IMR-90 (cell line): Measurements from ENCODE around the gene ITGB1BP1. TPM values are rescaled to one million over a fixed set of nuclear protein-coding genes. Genes with fewer than 3 reads are reported as not detected.

ENCODE experiments used
- ATAC-seq: fragments of 200-7000 bp; cut with Tn5 transposase; 2 replicates; pipeline ENCODE4 v1.9.1; 2020; ENCODE audit warnings: low read depth, mild to moderate bottlenecking, moderate library complexity
- BruUV-seq: library from RNA; stranded (reverse); fragments of 400-500 nt; replicated peaks from 2 replicates; lab custom pipeline; 2021; lab: Mats Ljungman, UMichigan
- CTCF ChIA-PET: fragments of 300-600 bp; formaldehyde crosslinking; extraction: SDS; loops from one replicate; lab custom pipeline; 2021; ENCODE audit warnings: antibody characterized with exemption; lab: Yijun Ruan, JAX
- POLR2A ChIA-PET: fragments of 300-600 bp; sonication (Branson Sonifier 250); formaldehyde crosslinking; loops from one replicate; lab custom pipeline; 2022; ENCODE audit warnings: antibody characterized with exemption; ENCODE audit not compliant: unreplicated experiment; lab: Charles Lee
- DNase-seq: peaks from one replicate; pipeline ENCODE4 v3.0.0; 2013
- H2AFZ ChIP-seq: replicated peaks from 2 replicates; pipeline ENCODE3; 2013; ENCODE audit warnings: low read length, mild to moderate bottlenecking; ENCODE audit not compliant: poor library complexity
- H2AK5ac ChIP-seq: 2 replicates; pipeline ENCODE4 v1.6.1; 2013; ENCODE audit warnings: low read depth, low read length, inconsistent platforms
- H2AK9ac ChIP-seq: replicated peaks from 2 replicates; pipeline ENCODE3; 2013; ENCODE audit warnings: mild to moderate bottlenecking, low read depth, low read length, moderate library complexity; ENCODE audit not compliant: poor library complexity
- H2BK120ac ChIP-seq: 2 replicates; pipeline ENCODE4 v1.6.1; 2013; ENCODE audit warnings: low read depth, low read length, inconsistent platforms
- H2BK15ac ChIP-seq: 3 replicates; pipeline ENCODE4 v1.6.1; 2013; ENCODE audit warnings: low read depth, low read length, inconsistent platforms
- H2BK20ac ChIP-seq: 2 replicates; pipeline ENCODE4 v1.6.1; 2013; ENCODE audit warnings: low read depth, mild to moderate bottlenecking, inconsistent platforms, low read length, moderate library complexity
- H2BK5ac ChIP-seq: 2 replicates; pipeline ENCODE4 v1.6.1; 2013; ENCODE audit warnings: mild to moderate bottlenecking, low read depth, low read length, inconsistent platforms; ENCODE audit not compliant: poor library complexity, severe bottlenecking
- H3K14ac ChIP-seq: replicated peaks from 2 replicates; pipeline ENCODE4 v1.6.1; 2013; ENCODE audit warnings: low read depth, low read length, inconsistent platforms
- H3K18ac ChIP-seq: 2 replicates; pipeline ENCODE4 v1.6.1; 2013; ENCODE audit warnings: low read depth, low read length, control low read depth
- H3K23ac ChIP-seq: 2 replicates; pipeline ENCODE4 v1.6.1; 2013; ENCODE audit warnings: low read depth, low read length, inconsistent platforms
- H3K27ac ChIP-seq: 2 replicates; pipeline ENCODE4 v1.5.1; 2013; ENCODE audit warnings: mild to moderate bottlenecking, control low read depth, low read length; ENCODE audit not compliant: insufficient read depth
- H3K27me3 ChIP-seq: 2 replicates; pipeline ENCODE4 v1.6.1; 2013; ENCODE audit warnings: low read length; ENCODE audit not compliant: control insufficient read depth, insufficient read depth
- H3K36me3 ChIP-seq: 2 replicates; pipeline ENCODE4 v1.6.1; 2013; ENCODE audit warnings: low read length, mixed read lengths; ENCODE audit not compliant: control insufficient read depth, insufficient read depth
- H3K4ac ChIP-seq: 2 replicates; pipeline ENCODE4 v1.6.1; 2013; ENCODE audit warnings: low read depth, low read length, inconsistent platforms
- H3K4me1 ChIP-seq: 2 replicates; pipeline ENCODE4 v1.6.1; 2013; ENCODE audit warnings: low read length, mixed read lengths; ENCODE audit not compliant: control insufficient read depth, insufficient read depth
- H3K4me2 ChIP-seq: 2 replicates; pipeline ENCODE4 v1.6.1; 2013; ENCODE audit warnings: low read depth, mild to moderate bottlenecking, control low read depth, low read length, moderate library complexity
- H3K4me3 ChIP-seq: 2 replicates; pipeline ENCODE4 v1.5.1; 2013; ENCODE audit warnings: low read depth, mild to moderate bottlenecking, control low read depth, low read length, moderate library complexity; ENCODE audit not compliant: insufficient read depth
- H3K56ac ChIP-seq: 2 replicates; pipeline ENCODE4 v1.6.1; 2013; ENCODE audit warnings: low read length, inconsistent platforms; ENCODE audit not compliant: insufficient read depth; ENCODE audit errors: extremely low read depth
- H3K79me1 ChIP-seq, 2 experiments: 2 replicates each; pipeline ENCODE4 v1.6.1; 2013; ENCODE audit warnings: low read length in 2 of 2, inconsistent platforms in 1 of 2, low read depth in 1 of 2
- H3K9ac ChIP-seq: 2 replicates; pipeline ENCODE4 v1.6.1; 2013; ENCODE audit warnings: low read depth, low read length, control low read depth
- H3K9me1 ChIP-seq: 2 replicates; pipeline ENCODE4 v1.6.1; 2013; ENCODE audit warnings: low read length, inconsistent platforms; ENCODE audit not compliant: insufficient read depth
- H3K9me3 ChIP-seq: 2 replicates; pipeline ENCODE4 v1.6.1; 2013; ENCODE audit warnings: low read length; ENCODE audit not compliant: control insufficient read depth, insufficient read depth
- H4K20me1 ChIP-seq: 2 replicates; pipeline ENCODE4 v1.6.1; 2013; ENCODE audit warnings: low read length, inconsistent platforms; ENCODE audit not compliant: insufficient read depth
- H4K5ac ChIP-seq: 2 replicates; pipeline ENCODE4 v1.6.1; 2013; ENCODE audit warnings: mild to moderate bottlenecking, low read depth, low read length, control low read depth
- H4K8ac ChIP-seq, 2 experiments: 2 replicates each; pipeline ENCODE4 v1.6.1; 2013; ENCODE audit warnings: low read depth in 2 of 2, low read length in 2 of 2, control low read depth in 1 of 2, inconsistent platforms in 1 of 2
- H4K91ac ChIP-seq: 2 replicates; pipeline ENCODE4 v1.6.1; 2013; ENCODE audit warnings: low read depth, low read length, inconsistent platforms; ENCODE audit not compliant: insufficient read depth
- MAFK ChIP-seq: IDR thresholded peaks from 2 replicates; pipeline ENCODE4 v1.6.1; 2012; ENCODE audit warnings: low read depth, low read length, improper control_type of control experiment
- NFE2L2 ChIP-seq: fragments of 150-350 bp; IDR thresholded peaks from 2 replicates; pipeline ENCODE4 v1.6.1; 2016; ENCODE audit warnings: low read depth, mild to moderate bottlenecking, low read length
- WGBS, 2 experiments: methylation state at CpG; one replicate each; pipeline versions ENCODE4 v1.1.5 to v1.1.7; 2013; ENCODE audit warnings: missing lambda C conversion rate in 2 of 2; ENCODE audit not compliant: insufficient read length in 1 of 2; ENCODE audit errors: extremely low coverage in 2 of 2; 5-methylcytosine and 5-hydroxymethylcytosine counted together
- dilution Hi-C: fragments of 300-500 bp; cut with HindIII; formaldehyde crosslinking; loops from one replicate; pipeline ENCODE4 v1.14.3; 2018; ENCODE audit warnings: low sequenced_read_pairs; ENCODE audit not compliant: unreplicated experiment
- in situ Hi-C: fragments of 300-500 bp; cut with MboI; formaldehyde crosslinking; loops from 3 replicates; pipeline ENCODE4 v1.14.3; 2019; ENCODE audit warnings: low sequenced_read_pairs, inconsistent platforms, mixed read lengths
- intact Hi-C: fragments of 100-400 bp; cut with micrococcal nuclease; formaldehyde crosslinking; loops from 2 replicates; pipeline ENCODE4 v1.10.0; 2022
- polyA plus RNA-seq, 3 experiments: library from polyadenylated mRNA; depleted of rRNA; stranded (reverse); fragments of >200 nt; gene quantifications; 2 replicates each; pipeline ENCODE4 v1.2.3, GENCODE V29; 2012; ENCODE audit warnings: low replicate concordance in 1 of 3
- total RNA-seq: library from RNA; depleted of rRNA; stranded (reverse); fragments of >200 nt; gene quantifications from 2 replicates; pipeline ENCODE4 v1.2.3, GENCODE V29; 2012
- TF ChIP-seq, protein P1 (sequence below): conservative IDR thresholded peaks from 2 replicates; pipeline ENCODE4 v1.5.1; 2012; ENCODE audit warnings: mild to moderate bottlenecking, low read depth, low read length, improper control_type of control experiment

Gene ITGB1BP1
- total and polyA plus RNA-seq, 2 of the 4 experiments (the other 2 are of a cell fraction): 48.6 to 88.1 TPM

DNA sequence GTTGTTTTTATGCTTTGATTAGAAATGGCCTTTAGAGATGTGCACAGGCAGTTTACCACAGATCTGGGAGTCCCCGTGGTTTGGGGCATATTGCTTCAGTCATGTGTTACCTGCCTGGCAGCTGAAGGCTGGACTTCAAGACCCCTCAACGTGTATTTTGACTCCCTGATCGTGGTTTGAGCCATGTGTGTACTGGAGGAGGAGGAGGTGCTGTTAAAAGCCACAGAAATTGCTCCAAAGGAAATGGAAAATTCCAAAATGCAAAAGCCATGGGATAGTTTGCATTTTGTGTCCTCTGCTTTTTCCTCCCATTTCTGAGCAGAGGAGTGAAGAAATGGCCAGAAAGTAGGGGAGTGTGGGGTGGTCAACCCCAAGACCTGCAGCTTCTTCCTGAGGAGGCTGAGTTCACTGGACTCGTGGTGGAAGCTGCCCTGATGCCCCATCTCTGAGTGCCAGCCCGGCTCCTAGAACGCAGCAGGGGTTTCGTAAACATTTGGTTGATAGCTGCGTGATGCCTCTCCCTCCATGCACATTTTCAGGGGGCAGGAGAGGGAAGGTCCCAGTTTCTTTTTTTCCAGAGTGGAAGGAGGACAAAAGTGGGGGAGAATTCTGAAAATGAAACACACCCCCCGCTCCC, 45.7 kb downstream of the ITGB1BP1 start:
- H3K9me1 ChIP-seq: peaks cover 26% of the 10 kb centered on the region
- peaks cover 24 to 70% of the 10 kb centered on the region in 2 experiments for H3K79me1 ChIP-seq
- peak overlapping the region; percentile 85 for H3K27ac ChIP-seq
- ChIA-PET POLR2A (no interaction called here), CTCF (no interaction called here)
- H3K4ac ChIP-seq: peak overlapping the region; percentile 92
- H2BK15ac ChIP-seq: peak overlapping the region; percentile 82; the same call in 1 of the 3 replicates
- peaks cover 8% of the 10 kb centered on the region; the same call in 1 of the 2 replicates for H4K20me1 ChIP-seq
- peak overlapping the region; percentile 85; the same call in 1 of the 2 replicates for H2AK5ac ChIP-seq
- no peaks in the 10 kb centered on the region for H3K27me3 ChIP-seq
- no peak overlapping the region for H3K4me3 ChIP-seq
- no peak overlapping the region for H3K18ac ChIP-seq
- WGBS, 2 experiments: 69% methylated on average over 3 of the region's 9 CpGs; no CpG with 5 or more reads in 1 of the 2 experiments
- peak overlapping the region; percentile 79 for H4K91ac ChIP-seq
- no peak for TF ChIP-seq NFE2L2
- TF ChIP-seq, protein P1, sequence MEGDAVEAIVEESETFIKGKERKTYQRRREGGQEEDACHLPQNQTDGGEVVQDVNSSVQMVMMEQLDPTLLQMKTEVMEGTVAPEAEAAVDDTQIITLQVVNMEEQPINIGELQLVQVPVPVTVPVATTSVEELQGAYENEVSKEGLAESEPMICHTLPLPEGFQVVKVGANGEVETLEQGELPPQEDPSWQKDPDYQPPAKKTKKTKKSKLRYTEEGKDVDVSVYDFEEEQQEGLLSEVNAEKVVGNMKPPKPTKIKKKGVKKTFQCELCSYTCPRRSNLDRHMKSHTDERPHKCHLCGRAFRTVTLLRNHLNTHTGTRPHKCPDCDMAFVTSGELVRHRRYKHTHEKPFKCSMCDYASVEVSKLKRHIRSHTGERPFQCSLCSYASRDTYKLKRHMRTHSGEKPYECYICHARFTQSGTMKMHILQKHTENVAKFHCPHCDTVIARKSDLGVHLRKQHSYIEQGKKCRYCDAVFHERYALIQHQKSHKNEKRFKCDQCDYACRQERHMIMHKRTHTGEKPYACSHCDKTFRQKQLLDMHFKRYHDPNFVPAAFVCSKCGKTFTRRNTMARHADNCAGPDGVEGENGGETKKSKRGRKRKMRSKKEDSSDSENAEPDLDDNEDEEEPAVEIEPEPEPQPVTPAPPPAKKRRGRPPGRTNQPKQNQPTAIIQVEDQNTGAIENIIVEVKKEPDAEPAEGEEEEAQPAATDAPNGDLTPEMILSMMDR: no peak
- no peak for TF ChIP-seq MAFK
- no peaks in the 10 kb centered on the region for H3K9me3 ChIP-seq
- dilution Hi-C loops (no loop called here), in situ Hi-C loops (loop anchor here (10.0 kb wide), 1 partner anchor 233 kb away; no protein-coding TSS in a partner anchor), intact Hi-C loops (no loop called here)
- H3K4me2 ChIP-seq: no peak overlapping the region
- peak overlapping the region; percentile 60 to 85; a peak in 3 of 4 replicates for H4K8ac ChIP-seq
- DNase-seq (no peak), ATAC-seq (no peak)
- peak overlapping the region; percentile 14 for H3K14ac ChIP-seq
- peak overlapping the region; percentile 64 for H2BK5ac ChIP-seq
- H2AFZ ChIP-seq: peak overlapping the region; percentile 23
- peak overlapping the region; percentile 36; the same call in 1 of the 2 replicates for H3K23ac ChIP-seq
- H2AK9ac ChIP-seq: peak overlapping the region; percentile 94
- H3K9ac ChIP-seq: 0 out of 2 replicates have a peak overlapping the region, but pooled peaks have one; percentile 33
- peaks cover 31% of the 10 kb centered on the region for H3K4me1 ChIP-seq
- peak overlapping the region; percentile 15 for H2BK20ac ChIP-seq
- H3K56ac ChIP-seq: peak overlapping the region; percentile 42; the same call in 1 of the 2 replicates
- no TSS peak for BruUV-seq
- H2BK120ac ChIP-seq: peak overlapping the region; percentile 87
- peak overlapping the region; percentile 46; the same call in 1 of the 2 replicates for H4K5ac ChIP-seq
- peaks cover 29% of the 10 kb centered on the region for H3K36me3 ChIP-seq
